ENCODE results near the gene ANKS1A. TPM values are rescaled to one million over a fixed set of nuclear protein-coding genes. Genes with fewer than 3 reads are reported as not detected.

Gene ANKS1A
- total RNA-seq, 6 experiments from 2014 or later, result 6.7 to 17.4 (median 10.5) TPM

- Histone ChIP-seq H3K9me3 (no peaks in the 10 kb centered on the region), H3K36me3 (peaks cover 0 to 25% (median 10%) of the 10 kb centered on the region in 4 donors), H3K4me1 (no peaks in the 10 kb centered on the region), H3K4me3 (no peak overlapping the region), H3K27ac (no peak overlapping the region), H3K27me3 (no peaks in the 10 kb centered on the region)
- intact Hi-C loops (cut with DNase I), result no loop called here
- ATAC-seq (no peak), DNase-seq (peak in 2 of 3 donors; percentile 8 to 11)
- TF ChIP-seq POLR2A (IDR thresholded peaks at IDR 0.05) (no peak), CTCF (IDR thresholded peaks at IDR 0.05) (no peak)
- 86% methylated on average over 16 of the region's 17 CpGs for WGBS (ENCODE audit: insufficient coverage, low coverage, low lambda C conversion rate, missing lambda C conversion rate)
Measured at GRCh38 chr6:35076997-35077712, 188.1 kb downstream of the ANKS1A start.

GRCh38 chr6:35077713-35078105, 188.7 kb downstream of the ANKS1A start:
- H3K27ac ChIP-seq, result no peak overlapping the region
- no peaks in the 10 kb centered on the region for H3K9me3 ChIP-seq
- DNase-seq, result peak in 1 of 3 donors; percentile 37
- H3K36me3 ChIP-seq, result peaks cover 0 to 29% (median 10%) of the 10 kb centered on the region in 4 donors
- H3K4me3 ChIP-seq, result no peak overlapping the region
- H3K4me1 ChIP-seq, result no peaks in the 10 kb centered on the region
- TF ChIP-seq CTCF (IDR thresholded peaks at IDR 0.05) (no peak), POLR2A (IDR thresholded peaks at IDR 0.05) (no peak)
- WGBS (ENCODE audit: insufficient coverage, low coverage, low lambda C conversion rate, missing lambda C conversion rate), result 60% methylated on average over 4 of the region's 11 CpGs
- no peak for ATAC-seq
- intact Hi-C loops (cut with DNase I), result no loop called here
- H3K27me3 ChIP-seq, result no peaks in the 10 kb centered on the region

GRCh38 chr6:35078226-35078850, 189.3 kb downstream of the ANKS1A start:
- TF ChIP-seq POLR2A (IDR thresholded peaks at IDR 0.05), result no peak
- no peak for TF ChIP-seq CTCF (IDR thresholded peaks at IDR 0.05)
- H3K36me3 ChIP-seq, result peaks cover 0 to 36% (median 11%) of the 10 kb centered on the region in 4 donors

GRCh38 chr6:35078896-35079295, 189.8 kb downstream of the ANKS1A start:
- H3K4me3 ChIP-seq, result no peak overlapping the region
- H3K36me3 ChIP-seq, result peaks cover 0 to 41% (median 15%) of the 10 kb centered on the region in 4 donors
- intact Hi-C loops (cut with DNase I), result no loop called here
- H3K27me3 ChIP-seq, result no peaks in the 10 kb centered on the region
- DNase-seq, result peak in 2 of 3 donors; percentile 12 to 42
- no peaks in the 10 kb centered on the region for H3K9me3 ChIP-seq
- WGBS (ENCODE audit: insufficient coverage, low coverage, low lambda C conversion rate, missing lambda C conversion rate), result no CpG with 5 or more reads among the region's 11 CpGs
- no peak for TF ChIP-seq POLR2A (IDR thresholded peaks at IDR 0.05)
- TF ChIP-seq CTCF (IDR thresholded peaks at IDR 0.05), result no peak
- ATAC-seq, result no peak
- no peaks in the 10 kb centered on the region for H3K4me1 ChIP-seq
- H3K27ac ChIP-seq, result no peak overlapping the region

More at GRCh38 chr6:35078226-35078850, 189.3 kb downstream of the ANKS1A start:
- Histone ChIP-seq H3K4me3 (no peak overlapping the region), H3K4me1 (no peaks in the 10 kb centered on the region), H3K27ac (no peak overlapping the region), H3K9me3 (no peaks in the 10 kb centered on the region), H3K27me3 (no peaks in the 10 kb centered on the region)
- no CpG with 5 or more reads among the region's 20 CpGs for WGBS (ENCODE audit: insufficient coverage, low coverage, low lambda C conversion rate, missing lambda C conversion rate)
- ATAC-seq, result no peak
- intact Hi-C loops (cut with DNase I), result no loop called here
- DNase-seq, result peak in 2 of 3 donors; percentile 13 to 41

All from right lobe of liver (tissue), 6 donors.